B cell (primary cell): Measurements from ENCODE around the gene CYP2U1. TPM values are rescaled to one million over a fixed set of nuclear protein-coding genes. Genes with fewer than 3 reads are reported as not detected.

Experiments
- ATAC-seq: fragments of 200-7000 bp; cut with Tn5 transposase; one replicate; pipeline ENCODE4 v1.10.0; 2021; ENCODE audit warnings: low read depth, mild to moderate bottlenecking, moderate number of reproducible peaks, moderate library complexity
- CTCF ChIA-PET: fragments of 350-600 bp; sonication (Branson Sonifier 250); formaldehyde crosslinking; loops from one replicate; lab custom pipeline; 2021; ENCODE audit warnings: antibody characterized with exemption, inconsistent platforms; lab: Charles Lee
- POLR2A ChIA-PET: fragments of 350-600 bp; sonication (Branson Sonifier 250); formaldehyde crosslinking; loops from one replicate; lab custom pipeline; 2021; ENCODE audit warnings: antibody characterized with exemption; lab: Charles Lee
- DNase-seq: peaks from one replicate; pipeline ENCODE4 v3.0.0; 2013
- H2AFZ ChIP-seq: 2 replicates; pipeline ENCODE4 v1.6.1; 2012; ENCODE audit warnings: mild to moderate bottlenecking, low read depth, low read length; ENCODE audit not compliant: insufficient read depth, poor library complexity, severe bottlenecking
- H3K27ac ChIP-seq, 2 donors: 1 replicate in 1 of 2; 2 replicates in 1 of 2; pipeline ENCODE4 v1.5.1; 2012 to 2013; ENCODE audit warnings: low read length in 2 of 2, mild to moderate bottlenecking in 2 of 2, moderate library complexity in 1 of 2
- H3K27me3 ChIP-seq, 4 experiments: fragments of 200-600 bp in 1 of 4; sonication (generic) in 1 of 4; replicated peaks in 1 of 4; 1 replicate in 2 of 4; 2 replicates in 2 of 4; pipeline versions ENCODE4 v1.6.1 to v1.7.0; 2013 to 2016; ENCODE audit warnings: low read length in 3 of 4, mild to moderate bottlenecking in 2 of 4, mixed read lengths in 1 of 4, moderate library complexity in 1 of 4; ENCODE audit not compliant: insufficient read depth in 4 of 4, control insufficient read depth in 3 of 4; ENCODE audit errors: control extremely low read depth in 1 of 4
- H3K36me3 ChIP-seq, 2 experiments: replicated peaks in 1 of 2; 1 replicate in 1 of 2; 2 replicates in 1 of 2; pipeline versions ENCODE4 v1.6.1 to v1.7.1; 2013; ENCODE audit warnings: low read length in 1 of 2; ENCODE audit not compliant: insufficient read depth in 2 of 2, control insufficient read depth in 1 of 2; ENCODE audit errors: control extremely low read depth in 1 of 2, extremely low read depth in 1 of 2
- H3K4me1 ChIP-seq, 2 donors: fragments of 200-600 bp in 1 of 2; sonication (generic) in 1 of 2; 1 replicate in 1 of 2; 2 replicates in 1 of 2; pipeline versions ENCODE4 v1.5.1 to v1.6.1; 2013 to 2017; ENCODE audit warnings: low read length in 2 of 2; ENCODE audit not compliant: control insufficient read depth in 2 of 2, insufficient read depth in 2 of 2
- H3K4me2 ChIP-seq: replicated peaks from 2 replicates; pipeline ENCODE3; 2012; ENCODE audit warnings: mild to moderate bottlenecking, low read depth, low read length; ENCODE audit not compliant: poor library complexity, severe bottlenecking
- H3K4me3 ChIP-seq, 5 experiments: fragments of 200-600 bp in 1 of 5; sonication (generic) in 1 of 5; 1 replicate in 3 of 5; 2 replicates in 2 of 5; pipeline versions ENCODE4 v1.5.1 to v1.7.0; 2011 to 2016; ENCODE audit warnings: low read length in 4 of 5, mild to moderate bottlenecking in 4 of 5, low read depth in 2 of 5, control low read depth in 1 of 5, moderate library complexity in 1 of 5; ENCODE audit not compliant: insufficient read depth in 1 of 5; ENCODE audit errors: control extremely low read depth in 1 of 5, extremely low read depth in 1 of 5
- H3K79me2 ChIP-seq: fragments of 200-600 bp; sonication (generic); one replicate; pipeline ENCODE4 v1.6.0; 2016; ENCODE audit warnings: low read length; ENCODE audit not compliant: control insufficient read depth, insufficient read depth
- H3K9ac ChIP-seq: fragments of 200-600 bp; sonication (generic); 2 replicates; pipeline ENCODE4 v1.6.1; 2017; ENCODE audit warnings: mild to moderate bottlenecking, low read length, moderate library complexity
- H3K9me3 ChIP-seq, 3 donors: one replicate each; pipeline versions ENCODE4 v1.6.1 to v1.7.1; 2013; ENCODE audit warnings: low read length in 2 of 3; ENCODE audit not compliant: control insufficient read depth in 2 of 3, insufficient read depth in 1 of 3; ENCODE audit errors: control extremely low read depth in 1 of 3
- H4K20me1 ChIP-seq: 2 replicates; pipeline ENCODE4 v1.6.0; 2012; ENCODE audit warnings: mild to moderate bottlenecking, low read length; ENCODE audit not compliant: insufficient read depth, control insufficient read depth, poor library complexity, severe bottlenecking
- H3K27ac Mint-ChIP-seq: one replicate; pipeline ENCODE4 v1.8.0; 2021; ENCODE audit warnings: mixed read lengths
- H3K27me3 Mint-ChIP-seq: one replicate; pipeline ENCODE4 v1.8.0; 2021; ENCODE audit warnings: mixed read lengths
- H3K4me1 Mint-ChIP-seq: one replicate; pipeline ENCODE4 v1.8.0; 2021; ENCODE audit warnings: mixed read lengths
- H3K4me3 Mint-ChIP-seq: one replicate; pipeline ENCODE4 v1.8.0; 2021; ENCODE audit warnings: mixed read lengths
- H3K9me3 Mint-ChIP-seq: one replicate; pipeline ENCODE4 v1.8.0; 2022; ENCODE audit warnings: mixed read lengths; ENCODE audit not compliant: insufficient read depth
- EZH2 ChIP-seq: IDR thresholded peaks from 2 replicates; pipeline ENCODE4 v1.6.1; 2012; ENCODE audit warnings: borderline replicate concordance, low read depth, mild to moderate bottlenecking, moderate library complexity, low read length; ENCODE audit not compliant: insufficient read depth, poor library complexity, severe bottlenecking
- whole genome bisulfite sequencing: methylation state at CpG from one replicate; pipeline ENCODE4 v1.1.5; 2013; ENCODE audit warnings: missing lambda C conversion rate; ENCODE audit not compliant: insufficient coverage; 5-methylcytosine and 5-hydroxymethylcytosine counted together
- intact Hi-C: fragments of 100-400 bp; cut with micrococcal nuclease; formaldehyde crosslinking; loops from one replicate; pipeline ENCODE4 v1.10.0; 2022
- polyA plus RNA-seq: library from polyadenylated mRNA; depleted of rRNA; stranded (reverse); fragments of >200 nt; gene quantifications from 2 replicates; pipeline ENCODE4 v1.2.3, GENCODE V29; 2012
- total RNA-seq, 2 donors: library from RNA; stranded (reverse); fragments of 120-200 nt in 1 of 2; gene quantifications; 1 replicate in 1 of 2; 2 replicates in 1 of 2; pipeline versions ENCODE4 v1.2.3 to v1.2.4, GENCODE V29; 2013 to 2022
- TF ChIP-seq, protein P1 (sequence below): fragments of 200-600 bp; IDR thresholded peaks from one replicate; pipeline ENCODE4 v1.8.0; 2022; ENCODE audit warnings: antibody characterized with exemption, mild to moderate bottlenecking

Gene CYP2U1
- total and polyA plus RNA-seq, 2 donors (not counting 1 experiment from before 2014, with no cell fraction given): 6.1 to 17.6 TPM

DNA sequence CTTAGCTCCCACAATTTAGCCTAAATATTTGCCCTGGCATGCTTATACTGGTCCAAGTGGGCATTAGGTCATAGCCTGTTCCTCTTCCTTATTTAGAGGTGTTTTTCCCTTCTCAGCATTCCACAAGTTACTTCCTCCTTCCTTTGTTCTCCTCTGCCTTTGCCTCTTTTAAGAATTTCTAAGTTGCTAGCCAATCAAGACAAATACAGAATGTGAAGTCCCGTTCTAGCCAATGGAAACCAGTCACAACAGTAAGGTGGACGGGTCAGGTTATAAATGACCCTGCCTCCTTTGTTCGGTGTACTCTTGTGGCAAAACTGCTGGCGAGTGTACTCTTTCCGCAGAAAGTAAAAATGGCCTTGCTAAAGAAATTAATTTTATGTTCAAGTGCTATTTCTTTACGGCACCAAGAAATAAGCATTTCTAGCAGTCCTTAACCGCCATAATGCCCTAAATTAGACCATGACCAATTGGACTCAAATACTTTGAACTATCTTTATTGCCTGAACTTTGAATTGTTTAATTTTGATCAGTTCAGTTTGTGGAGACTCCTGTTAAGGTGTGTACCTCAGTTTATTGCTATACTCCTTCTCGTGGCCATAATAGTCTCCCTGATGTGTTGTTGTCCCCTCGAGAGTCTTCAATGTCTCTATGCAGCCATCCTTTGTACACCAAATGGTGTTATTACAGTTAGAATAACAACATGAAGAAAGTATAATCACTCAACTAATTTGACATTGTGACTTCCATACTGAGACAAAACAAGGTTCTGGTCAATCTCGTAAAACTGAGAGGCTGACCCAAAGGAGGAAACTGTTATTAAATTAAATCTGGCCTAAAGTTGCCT, 56.8 kb downstream of the CYP2U1 start:
- Histone ChIP-seq H4K20me1 (no peaks in the 10 kb centered on the region), H3K9ac (no peak overlapping the region), H3K36me3 (no peaks in the 10 kb centered on the region), H3K79me2 (peaks cover 40% of the 10 kb centered on the region), H3K4me3 (no peak overlapping the region), H3K9me3 (no peaks in the 10 kb centered on the region), H3K27ac (no peak overlapping the region), H2AFZ (peak overlapping the region; percentile 87), H3K4me2 (peak overlapping the region; percentile 80), H3K4me1 (peaks cover 18 to 30% of the 10 kb centered on the region in 2 donors), H3K27me3 (no peaks in the 10 kb centered on the region)
- CTCF ChIA-PET: interaction anchor here (1.2 to 1.7 kb wide), 2 partner anchors 13 to 31 kb away, joined by 3 to 5 read pairs; no protein-coding TSS in a partner anchor
- POLR2A ChIA-PET: no interaction called here
- intact Hi-C loops: loop anchor here (10.0 kb wide), 1 partner anchor 1673 kb away; the partner anchor contains the start of genes AIMP1 and TBCK
- H3K4me1 Mint-ChIP-seq: peaks cover 34% of the 10 kb centered on the region
- H3K27ac Mint-ChIP-seq: no peak overlapping the region
- H3K27me3 Mint-ChIP-seq: no peaks in the 10 kb centered on the region
- DNase-seq (no peak), ATAC-seq (no peak)
- no peak for TF ChIP-seq EZH2
- TF ChIP-seq, protein P1, sequence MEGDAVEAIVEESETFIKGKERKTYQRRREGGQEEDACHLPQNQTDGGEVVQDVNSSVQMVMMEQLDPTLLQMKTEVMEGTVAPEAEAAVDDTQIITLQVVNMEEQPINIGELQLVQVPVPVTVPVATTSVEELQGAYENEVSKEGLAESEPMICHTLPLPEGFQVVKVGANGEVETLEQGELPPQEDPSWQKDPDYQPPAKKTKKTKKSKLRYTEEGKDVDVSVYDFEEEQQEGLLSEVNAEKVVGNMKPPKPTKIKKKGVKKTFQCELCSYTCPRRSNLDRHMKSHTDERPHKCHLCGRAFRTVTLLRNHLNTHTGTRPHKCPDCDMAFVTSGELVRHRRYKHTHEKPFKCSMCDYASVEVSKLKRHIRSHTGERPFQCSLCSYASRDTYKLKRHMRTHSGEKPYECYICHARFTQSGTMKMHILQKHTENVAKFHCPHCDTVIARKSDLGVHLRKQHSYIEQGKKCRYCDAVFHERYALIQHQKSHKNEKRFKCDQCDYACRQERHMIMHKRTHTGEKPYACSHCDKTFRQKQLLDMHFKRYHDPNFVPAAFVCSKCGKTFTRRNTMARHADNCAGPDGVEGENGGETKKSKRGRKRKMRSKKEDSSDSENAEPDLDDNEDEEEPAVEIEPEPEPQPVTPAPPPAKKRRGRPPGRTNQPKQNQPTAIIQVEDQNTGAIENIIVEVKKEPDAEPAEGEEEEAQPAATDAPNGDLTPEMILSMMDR: no peak
- H3K4me3 Mint-ChIP-seq: no peak overlapping the region
- WGBS: 97% methylated on average over 4 of the region's 10 CpGs
- no peaks in the 10 kb centered on the region for H3K9me3 Mint-ChIP-seq

DNA sequence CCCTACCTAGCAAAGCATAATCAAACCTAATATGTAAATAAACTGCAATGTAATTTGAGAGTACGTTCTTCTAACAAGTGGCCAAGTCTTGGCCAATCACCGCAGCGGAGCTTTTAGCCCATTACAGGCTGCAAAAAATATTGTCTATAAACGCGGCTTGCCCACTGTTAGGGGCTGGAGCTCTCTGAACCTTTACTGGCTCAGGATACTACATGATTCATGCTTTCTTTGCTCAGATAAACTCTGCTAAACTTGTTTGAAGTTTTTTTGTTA, 57.4 kb downstream of the CYP2U1 start:
- no peak for TF ChIP-seq EZH2
- TF ChIP-seq, protein P1: no peak
- peaks cover 37% of the 10 kb centered on the region for H3K4me1 Mint-ChIP-seq
- no peaks in the 10 kb centered on the region for H3K36me3 ChIP-seq
- ChIA-PET CTCF (interaction anchor here (1.2 to 1.7 kb wide), 2 partner anchors 13 to 30 kb away, joined by 3 to 5 read pairs; no protein-coding TSS in a partner anchor), POLR2A (no interaction called here)
- H3K27ac Mint-ChIP-seq: no peak overlapping the region
- H3K9ac ChIP-seq: no peak overlapping the region
- H3K4me3 ChIP-seq: peak overlapping the region in 1 of 5 experiments; percentile 66
- no peaks in the 10 kb centered on the region for H3K27me3 ChIP-seq
- no peaks in the 10 kb centered on the region for H4K20me1 ChIP-seq
- H3K9me3 Mint-ChIP-seq: no peaks in the 10 kb centered on the region
- no peaks in the 10 kb centered on the region for H3K27me3 Mint-ChIP-seq
- H2AFZ ChIP-seq: peak overlapping the region; percentile 87
- H3K4me3 Mint-ChIP-seq: no peak overlapping the region
- intact Hi-C loops: loop anchor here (1.0 to 10.0 kb wide), 5 partner anchors 57 to 1674 kb away; partner anchors contain the start of genes AIMP1, CYP2U1, OSTC and PAPSS1
- H3K4me1 ChIP-seq: peaks cover 22 to 36% of the 10 kb centered on the region in 2 donors
- no peak overlapping the region for H3K27ac ChIP-seq
- H3K79me2 ChIP-seq: peaks cover 41% of the 10 kb centered on the region
- no peaks in the 10 kb centered on the region for H3K9me3 ChIP-seq
- H3K4me2 ChIP-seq: peak overlapping the region; percentile 80
- DNase-seq: no peak
- ATAC-seq: no peak
- 100% methylated on average over 3 of the region's 5 CpGs for WGBS
